Activated B cell treated with CpG ODN at 0.5 μM for 24 hours (primary cell): ENCODE results near the gene NOTCH4. TPM values are rescaled to one million over a fixed set of nuclear protein-coding genes. Genes with fewer than 3 reads are reported as not detected.

Source experiments
- ATAC-seq: fragments of 200-7000 bp; cut with Tn5 transposase; one replicate; pipeline ENCODE4 v1.10.0; 2021; ENCODE audit warnings: low read depth, mild to moderate bottlenecking, moderate library complexity
- CTCF ChIA-PET: fragments of 350-600 bp; sonication (Branson Sonifier 250); formaldehyde crosslinking; loops from one replicate; lab custom pipeline; 2021; ENCODE audit warnings: antibody characterized with exemption; lab: Charles Lee
- POLR2A ChIA-PET: fragments of 350-600 bp; sonication (Branson Sonifier 250); formaldehyde crosslinking; loops from one replicate; lab custom pipeline; 2021; ENCODE audit warnings: antibody characterized with exemption; lab: Charles Lee
- DNase-seq: peaks from one replicate; pipeline ENCODE4 v3.0.0; 2022
- H3K27ac Mint-ChIP-seq: one replicate; pipeline ENCODE4 v1.8.0; 2020; ENCODE audit warnings: mixed read lengths
- H3K27me3 Mint-ChIP-seq: one replicate; pipeline ENCODE4 v1.8.0; 2021; ENCODE audit warnings: mixed read lengths
- H3K36me3 Mint-ChIP-seq: one replicate; pipeline ENCODE4 v1.8.0; 2021; ENCODE audit warnings: low read depth, mixed read lengths
- H3K4me1 Mint-ChIP-seq: one replicate; pipeline ENCODE4 v1.8.0; 2021; ENCODE audit warnings: mixed read lengths
- H3K4me3 Mint-ChIP-seq: one replicate; pipeline ENCODE4 v1.8.0; 2020; ENCODE audit warnings: mild to moderate bottlenecking, mixed read lengths
- H3K9me3 Mint-ChIP-seq: one replicate; pipeline ENCODE4 v1.8.0; 2020; ENCODE audit warnings: mixed read lengths
- intact Hi-C: fragments of 100-400 bp; cut with micrococcal nuclease; formaldehyde crosslinking; loops from one replicate; pipeline ENCODE4 v1.15.1; 2024
- total RNA-seq: library from RNA; stranded (reverse); gene quantifications from 2 replicates; pipeline ENCODE4 v1.2.3, GENCODE V29; 2022
- TF ChIP-seq, protein P1 (sequence below): fragments of 200-600 bp; IDR thresholded peaks from one replicate; pipeline ENCODE4 v1.8.0; 2022; ENCODE audit warnings: antibody characterized with exemption, mild to moderate bottlenecking

Gene NOTCH4
- total RNA-seq, 1 donor from 2014 or later = 3.3 TPM

DNA sequence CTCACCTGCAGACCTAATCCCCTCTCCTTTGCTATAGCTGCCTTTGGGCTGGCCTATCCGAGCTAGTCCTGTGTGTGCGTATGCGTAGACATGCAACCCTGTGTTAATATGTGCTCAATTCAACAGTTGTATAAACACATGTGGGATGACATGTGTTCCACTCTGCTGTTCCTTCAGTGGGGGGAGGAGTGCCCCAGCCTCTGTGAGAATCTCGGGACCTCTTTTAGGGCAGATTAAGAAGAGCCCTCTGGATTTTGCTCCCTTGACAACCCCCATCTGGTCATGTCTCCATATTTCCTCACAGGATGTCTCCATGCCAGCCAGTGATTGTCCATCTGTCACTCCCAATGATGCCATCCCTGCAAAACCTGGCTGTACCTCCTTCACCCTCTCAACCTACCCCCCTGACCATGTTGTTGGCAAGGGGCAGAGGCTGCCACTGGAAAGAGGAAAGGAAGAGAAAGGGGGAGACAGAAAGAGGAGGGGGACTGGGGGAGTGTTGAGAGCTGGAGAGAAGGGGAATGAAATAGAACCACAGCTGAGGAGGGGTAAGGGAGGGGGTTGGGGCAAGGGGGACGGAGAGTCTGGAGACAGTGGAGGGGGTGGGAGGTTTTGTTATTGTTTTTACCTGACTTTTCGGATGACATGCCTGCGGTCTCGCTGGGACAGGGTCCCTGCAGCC, 72.5 kb downstream of the NOTCH4 start:
- no peak for DNase-seq

DNA sequence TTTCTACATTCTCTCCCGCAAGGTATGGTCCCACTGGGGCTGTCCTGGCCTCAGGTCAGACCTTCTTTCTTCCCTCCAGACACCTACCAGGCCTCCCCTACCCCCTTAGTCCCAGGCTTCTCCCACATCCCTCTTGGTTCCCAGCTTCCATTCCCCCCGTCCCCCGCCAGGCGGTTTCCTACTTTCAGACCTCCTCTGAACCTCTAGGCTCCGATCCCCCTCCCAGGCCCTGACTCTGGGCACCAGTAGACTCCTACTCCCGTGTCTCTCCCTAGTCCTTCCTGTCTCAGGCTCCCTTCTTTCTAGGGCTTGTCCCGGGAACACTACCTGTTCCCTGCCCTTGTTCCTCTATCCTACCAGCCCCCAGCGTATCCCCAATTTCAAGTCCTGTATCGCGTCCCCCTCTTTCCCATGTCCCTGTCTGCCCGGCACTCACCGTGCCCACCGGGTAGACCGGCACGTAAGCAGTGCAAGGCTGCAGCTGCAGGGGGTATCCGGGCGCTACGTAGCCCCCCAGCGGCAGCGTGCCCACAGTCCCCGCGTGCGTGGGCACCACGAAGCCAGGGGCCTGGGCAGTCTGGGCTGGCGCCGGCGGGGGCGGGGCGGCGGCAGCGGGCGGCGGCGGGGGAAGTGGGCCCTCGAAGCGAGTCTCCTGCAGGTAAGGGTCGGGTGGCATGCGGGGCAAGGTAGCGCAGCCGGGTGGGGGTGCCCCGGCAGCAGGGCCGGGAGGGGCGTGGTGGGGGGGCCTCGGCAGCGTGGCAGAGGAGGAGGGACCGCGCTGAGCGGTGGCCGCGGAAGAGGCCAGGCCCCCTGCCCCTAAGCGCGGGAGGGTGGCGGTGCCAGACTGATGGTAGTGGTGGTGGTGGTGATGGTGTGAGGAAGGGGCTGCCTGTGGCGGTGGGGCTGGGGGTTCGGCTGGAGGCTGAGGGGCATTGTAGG, 73.7 kb downstream of the NOTCH4 start:
- H3K27ac Mint-ChIP-seq = no peak overlapping the region
- peak overlapping the region; percentile 25 for H3K4me3 Mint-ChIP-seq
- DNase-seq (no peak), ATAC-seq (no peak)
- no peaks in the 10 kb centered on the region for H3K9me3 Mint-ChIP-seq
- H3K27me3 Mint-ChIP-seq = peaks cover 54% of the 10 kb centered on the region
- TF ChIP-seq, protein P1, sequence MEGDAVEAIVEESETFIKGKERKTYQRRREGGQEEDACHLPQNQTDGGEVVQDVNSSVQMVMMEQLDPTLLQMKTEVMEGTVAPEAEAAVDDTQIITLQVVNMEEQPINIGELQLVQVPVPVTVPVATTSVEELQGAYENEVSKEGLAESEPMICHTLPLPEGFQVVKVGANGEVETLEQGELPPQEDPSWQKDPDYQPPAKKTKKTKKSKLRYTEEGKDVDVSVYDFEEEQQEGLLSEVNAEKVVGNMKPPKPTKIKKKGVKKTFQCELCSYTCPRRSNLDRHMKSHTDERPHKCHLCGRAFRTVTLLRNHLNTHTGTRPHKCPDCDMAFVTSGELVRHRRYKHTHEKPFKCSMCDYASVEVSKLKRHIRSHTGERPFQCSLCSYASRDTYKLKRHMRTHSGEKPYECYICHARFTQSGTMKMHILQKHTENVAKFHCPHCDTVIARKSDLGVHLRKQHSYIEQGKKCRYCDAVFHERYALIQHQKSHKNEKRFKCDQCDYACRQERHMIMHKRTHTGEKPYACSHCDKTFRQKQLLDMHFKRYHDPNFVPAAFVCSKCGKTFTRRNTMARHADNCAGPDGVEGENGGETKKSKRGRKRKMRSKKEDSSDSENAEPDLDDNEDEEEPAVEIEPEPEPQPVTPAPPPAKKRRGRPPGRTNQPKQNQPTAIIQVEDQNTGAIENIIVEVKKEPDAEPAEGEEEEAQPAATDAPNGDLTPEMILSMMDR = no peak
- ChIA-PET POLR2A (no interaction called here), CTCF (no interaction called here)
- H3K36me3 Mint-ChIP-seq = no peaks in the 10 kb centered on the region
- peaks cover 41% of the 10 kb centered on the region for H3K4me1 Mint-ChIP-seq
- intact Hi-C loops = loop anchor here (10.0 kb wide), 1 partner anchor 105 kb away; no protein-coding TSS in a partner anchor

More for the DNA sequence above, 72.5 kb downstream of the NOTCH4 start:
- no peak overlapping the region for H3K27ac Mint-ChIP-seq
- intact Hi-C loops = loop anchor here (10.0 kb wide), 1 partner anchor 107 kb away; no protein-coding TSS in a partner anchor
- TF ChIP-seq, protein P1 = no peak
- ATAC-seq = no peak
- no peaks in the 10 kb centered on the region for H3K36me3 Mint-ChIP-seq
- H3K27me3 Mint-ChIP-seq = peaks cover 51% of the 10 kb centered on the region
- no peaks in the 10 kb centered on the region for H3K9me3 Mint-ChIP-seq
- peaks cover 41% of the 10 kb centered on the region for H3K4me1 Mint-ChIP-seq
- H3K4me3 Mint-ChIP-seq = no peak overlapping the region
- ChIA-PET POLR2A (no interaction called here), CTCF (no interaction called here)

DNA sequence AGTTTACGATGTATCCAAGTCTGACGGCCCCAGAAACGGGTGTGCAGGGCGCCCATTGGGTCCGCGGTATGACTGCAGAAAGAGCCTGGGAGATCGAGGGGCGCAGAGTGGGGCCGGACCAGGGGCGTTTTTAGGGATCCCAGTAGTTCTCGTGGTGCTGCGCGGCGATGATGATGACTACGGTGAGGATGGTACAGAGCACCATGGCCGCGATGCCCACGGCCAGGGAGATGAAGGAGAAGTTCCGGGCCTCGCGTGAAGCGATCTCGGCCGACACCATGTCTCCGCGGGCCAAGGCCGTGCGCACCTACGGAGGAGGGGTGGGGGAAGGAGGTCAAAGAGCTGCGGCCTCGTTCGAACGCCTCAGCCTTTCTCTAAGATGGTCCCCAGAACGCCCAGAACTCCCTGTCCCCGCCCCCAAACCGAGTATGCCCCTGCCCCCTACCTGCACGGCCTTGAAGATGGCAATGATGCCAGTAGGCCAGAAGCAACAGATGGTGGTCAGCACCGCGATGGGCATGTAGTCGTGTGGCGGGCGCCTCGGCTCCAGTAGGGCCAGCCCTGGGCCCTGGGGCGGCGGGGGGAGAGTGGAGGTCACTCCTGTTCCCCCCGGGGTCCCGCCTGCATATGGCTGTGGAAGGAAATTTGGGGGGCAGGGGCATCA, 74.6 kb downstream of the NOTCH4 start:
- POLR2A ChIA-PET = no interaction called here
- Mint-ChIP-seq H3K36me3 (no peaks in the 10 kb centered on the region), H3K4me1 (peaks cover 32% of the 10 kb centered on the region), H3K27ac (no peak overlapping the region), H3K4me3 (peak overlapping the region; percentile 79), H3K27me3 (peaks cover 54% of the 10 kb centered on the region), H3K9me3 (no peaks in the 10 kb centered on the region)
- ATAC-seq (peak; percentile 14), DNase-seq (no peak)
- TF ChIP-seq, protein P1 = no peak
- intact Hi-C loops = no loop called here
- CTCF ChIA-PET = interaction anchor here (0.7 kb wide), 1 partner anchor 31 kb away, joined by 3 read pairs; no protein-coding TSS in a partner anchor

DNA sequence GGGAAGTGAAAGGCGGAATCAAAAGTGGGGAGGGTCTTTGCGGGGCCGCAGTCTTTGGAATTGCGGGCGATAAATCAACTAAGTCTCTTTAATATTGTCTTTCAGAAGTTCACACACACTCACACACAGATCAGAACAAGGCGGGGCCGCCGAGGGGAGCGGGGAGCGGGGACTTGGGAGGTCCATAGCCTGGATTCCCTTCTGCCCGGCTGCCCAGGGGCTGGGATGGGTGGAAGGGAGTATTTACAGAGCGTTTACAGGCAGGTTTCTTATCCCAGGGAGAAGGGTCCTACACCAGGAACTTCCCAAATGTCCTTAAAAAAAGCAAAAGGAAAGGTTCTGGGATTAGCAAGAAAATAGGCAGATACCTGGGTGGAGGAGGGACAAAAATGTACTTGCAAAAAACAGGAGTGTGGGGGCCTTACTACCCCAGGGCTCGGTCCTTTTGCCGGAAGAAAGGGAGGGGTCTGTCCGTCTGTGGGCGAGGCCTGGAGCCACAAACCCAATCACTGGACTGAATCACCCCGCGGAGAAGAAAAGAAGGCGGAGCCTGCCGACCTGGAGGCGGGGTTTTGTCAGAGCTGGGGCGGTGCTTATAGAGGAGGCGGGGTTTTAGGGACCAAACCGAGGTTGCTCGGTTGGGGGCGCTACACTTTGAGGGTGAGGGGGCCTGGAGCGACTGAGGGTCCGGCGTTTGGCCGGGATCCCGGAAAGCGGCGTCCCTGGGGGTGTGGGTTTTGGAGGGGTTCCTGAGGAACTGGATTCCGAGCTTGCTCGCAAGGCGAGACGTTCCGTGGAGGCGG, 75.4 kb downstream of the NOTCH4 start:
- TF ChIP-seq, protein P1 = no peak
- no peaks in the 10 kb centered on the region for H3K9me3 Mint-ChIP-seq
- ChIA-PET CTCF (interaction anchor here (0.7 kb wide), 1 partner anchor 32 kb away, joined by 3 read pairs; no protein-coding TSS in a partner anchor), POLR2A (no interaction called here)
- peak; percentile 91 for ATAC-seq
- intact Hi-C loops = no loop called here
- no peaks in the 10 kb centered on the region for H3K36me3 Mint-ChIP-seq
- peak overlapping the region; percentile 13 for H3K27ac Mint-ChIP-seq
- peak; percentile 54 for DNase-seq
- peaks cover 54% of the 10 kb centered on the region for H3K27me3 Mint-ChIP-seq
- H3K4me1 Mint-ChIP-seq = peaks cover 25% of the 10 kb centered on the region
- H3K4me3 Mint-ChIP-seq = peak overlapping the region; percentile 79
